GM10248 (cell line): ENCODE results near the gene PFKFB2.
"Not testable (repeated sequence)": the region's sequence is repeated elsewhere in the genome, so short reads cannot be mapped to it uniquely, and the experiment has no call there.

Source experiments
- CTCF ChIA-PET: fragments of 300-600 bp; sonication (Branson Sonifier 250); formaldehyde crosslinking; extraction: SDS; loops from one replicate; lab custom pipeline; 2021; ENCODE audit warnings: antibody characterized with exemption; lab: Yijun Ruan, JAX
- POLR2A ChIA-PET: fragments of 350-650 bp; sonication (Branson Sonifier 250); formaldehyde crosslinking; extraction: SDS; loops from one replicate; lab custom pipeline; 2020; ENCODE audit warnings: antibody characterized with exemption; lab: Yijun Ruan, JAX
- DNase-seq: peaks from one replicate; pipeline ENCODE4 v3.0.0; 2012; ENCODE audit errors: extremely low spot score
- CTCF ChIP-seq: IDR thresholded peaks from 2 replicates; pipeline ENCODE4 v1.5.1; 2012; ENCODE audit warnings: mild to moderate bottlenecking, low read depth; ENCODE audit errors: extremely low read depth, missing control alignments, control extremely low read depth

PFKFB2 gene

GRCh38 chr1:207034998-207035397 lies 18.1 kb upstream of the PFKFB2 start:
- POLR2A ChIA-PET = no interaction called here
- no peak for DNase-seq

GRCh38 chr1:207035877-207036551 lies 17.1 kb upstream of the PFKFB2 start:
- ChIA-PET CTCF (interaction anchor here (1.0 to 1.6 kb wide), 3 partner anchors 14 to 342 kb away, joined by 3 to 4 read pairs (median 3); partner anchors contain the start of gene PFKFB2), POLR2A (no interaction called here)
- TF ChIP-seq CTCF = no peak
- no peak for DNase-seq

More at GRCh38 chr1:207034998-207035397, 18.1 kb upstream of the PFKFB2 start:
- no peak for TF ChIP-seq CTCF
- CTCF ChIA-PET = interaction anchor here (2.7 kb wide), 1 partner anchor 14 kb away, joined by 11 read pairs; no protein-coding TSS in a partner anchor

DNA sequence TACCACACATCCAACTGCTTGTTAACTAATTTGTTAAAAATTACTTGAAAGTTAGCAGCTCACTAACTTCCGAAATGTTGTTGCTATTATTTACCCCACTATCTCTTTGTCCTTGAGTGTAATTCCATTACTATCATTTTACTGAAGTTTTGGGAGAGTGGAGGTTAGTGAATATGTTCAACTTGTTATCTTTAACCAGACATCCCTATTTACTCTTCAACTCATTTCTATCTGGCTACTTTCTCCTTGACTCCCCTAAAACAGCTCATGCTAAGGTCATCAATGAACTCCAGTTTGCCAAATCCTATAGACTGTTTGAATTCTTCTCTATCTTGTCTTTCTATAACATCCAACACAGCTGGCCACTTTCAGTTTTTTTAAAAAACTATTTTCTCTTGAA lies 16.2 kb upstream of the PFKFB2 start:
- DNase-seq = no peak
- ChIA-PET POLR2A (no interaction called here), CTCF (interaction anchor here (1.0 to 1.6 kb wide), 3 partner anchors 13 to 341 kb away, joined by 3 to 4 read pairs (median 3); partner anchors contain the start of gene PFKFB2)
- TF ChIP-seq CTCF = no peak

DNA sequence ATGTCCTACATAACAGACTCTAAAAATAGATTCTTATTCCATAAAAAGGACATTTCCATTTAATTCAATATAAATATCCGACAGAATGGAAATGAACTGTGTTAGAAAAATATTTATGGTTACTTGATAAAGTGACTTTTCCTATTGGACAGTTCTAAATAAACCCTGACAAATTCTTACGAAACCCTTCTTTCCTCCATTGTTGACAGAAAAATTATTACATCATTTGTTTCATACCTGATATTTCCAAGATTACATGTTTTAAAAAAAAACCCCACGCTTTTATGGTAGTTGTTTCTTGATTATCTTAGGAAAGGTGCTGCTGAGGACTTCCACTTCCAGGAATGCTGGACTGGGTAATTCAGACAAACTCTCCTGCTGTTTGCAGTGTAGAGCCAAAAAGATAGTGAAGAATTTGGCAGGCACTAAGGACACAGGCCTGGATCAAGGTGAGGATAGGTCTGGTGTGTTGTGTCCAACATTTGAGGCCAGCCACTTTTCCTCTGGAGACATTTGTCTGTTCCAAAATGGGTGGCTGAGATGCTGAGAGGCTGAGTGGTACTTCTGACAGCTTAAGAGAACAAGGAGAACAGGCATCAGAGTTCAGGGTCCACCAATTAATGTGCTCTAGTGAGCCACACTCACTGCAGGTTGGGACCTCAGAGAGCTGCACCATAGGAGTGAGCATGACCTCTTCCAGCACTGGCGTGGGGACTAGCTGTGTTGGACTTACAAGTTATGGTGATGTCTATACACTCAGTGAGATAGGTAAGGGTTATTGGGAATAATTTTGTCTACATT lies 13.5 kb upstream of the PFKFB2 start:
- ChIA-PET POLR2A (no interaction called here), CTCF (interaction anchor here (0.8 to 2.1 kb wide), 3 partner anchors 10 to 104 kb away, joined by 3 to 12 read pairs (median 3); no protein-coding TSS in a partner anchor)
- DNase-seq = no peak
- no peak for TF ChIP-seq CTCF

GRCh38 chr1:207040181-207040533 lies 12.9 kb upstream of the PFKFB2 start:
- TF ChIP-seq CTCF = no peak
- CTCF ChIA-PET = interaction anchor here (0.8 to 2.1 kb wide), 3 partner anchors 9 to 105 kb away, joined by 3 to 12 read pairs (median 3); no protein-coding TSS in a partner anchor
- no peak for DNase-seq
- POLR2A ChIA-PET = no interaction called here

DNA sequence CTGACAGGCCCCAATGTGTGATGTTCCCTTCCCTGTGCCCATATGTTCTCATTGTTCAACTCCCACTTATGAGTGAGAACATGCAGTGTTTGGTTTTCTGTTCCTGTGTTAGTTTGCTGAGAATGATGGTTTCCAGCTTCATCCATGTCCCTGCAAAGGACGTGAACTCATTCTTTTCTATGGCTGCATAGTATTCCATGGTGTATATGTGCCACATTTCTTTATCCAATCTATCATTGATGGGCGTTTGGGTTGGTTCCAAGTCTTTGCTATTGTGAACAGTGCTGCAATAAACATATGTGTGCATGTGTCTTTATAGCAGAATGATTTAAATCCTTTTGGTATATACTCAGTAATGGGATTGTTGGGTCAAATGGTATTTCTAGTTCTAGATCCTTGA lies 11.7 kb upstream of the PFKFB2 start:
- CTCF ChIA-PET = interaction anchor here (1.4 kb wide), 1 partner anchor 59 kb away, joined by 6 read pairs; no protein-coding TSS in a partner anchor
- DNase-seq, POLR2A ChIA-PET: not testable (repeated sequence)

DNA sequence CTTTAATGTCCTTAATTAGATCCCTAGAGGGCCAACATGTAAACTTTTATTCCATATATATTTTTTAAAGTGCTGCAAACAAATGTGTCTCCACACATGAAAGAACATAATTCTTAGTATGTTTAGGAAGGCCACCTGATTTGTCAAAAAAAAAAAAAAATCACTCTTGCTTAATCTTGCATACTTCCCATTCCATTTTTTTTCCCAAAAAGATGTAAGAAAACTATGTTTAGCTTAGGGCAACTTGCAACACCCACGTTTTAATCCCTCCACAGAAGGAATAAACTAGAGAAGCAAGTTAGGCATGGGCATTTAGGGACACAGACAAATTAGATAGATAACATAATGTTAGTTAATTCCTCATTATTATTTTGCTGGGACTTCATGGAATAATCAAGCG lies 7.6 kb upstream of the PFKFB2 start:
- CTCF ChIA-PET = interaction anchor here (0.9 to 1.5 kb wide), 3 partner anchors 12 to 64 kb away, joined by 3 read pairs; no protein-coding TSS in a partner anchor
- POLR2A ChIA-PET = no interaction called here

More for the DNA sequence above, 7.6 kb upstream of the PFKFB2 start:
- no peak for TF ChIP-seq CTCF
- no peak for DNase-seq
